SH-SY5Y (cell line): ENCODE results near the gene IGLL5.
A peak's percentile ranks its signal among the peaks of the same experiment; 100 is the strongest.

Source experiments
- GATA2 ChIP-seq: IDR thresholded peaks from 2 replicates; pipeline ENCODE4 v1.6.1; 2011; ENCODE audit warnings: mild to moderate bottlenecking, low read depth, low read length
- GATA3 ChIP-seq: IDR thresholded peaks from 2 replicates; pipeline ENCODE4 v1.6.1; 2011; ENCODE audit warnings: low read depth, mild to moderate bottlenecking, low read length, moderate library complexity

- no peak for TF ChIP-seq GATA3
- peak; percentile 93 for TF ChIP-seq GATA2
Measured at GRCh38 chr22:22881116-22882000, 6.3 kb upstream of the IGLL5 start.
